GM18873 (cell line): ENCODE data around the gene SASH1.

ENCODE experiments used
- ATAC-seq: cut with Tn5 transposase; IDR thresholded peaks from one replicate; pipeline ENCODE4 v1.9.1; 2021; ENCODE audit warnings: mild to moderate bottlenecking, moderate library complexity, moderate number of reproducible peaks; ENCODE audit not compliant: unreplicated experiment, low FRiP score

The SASH1 gene

GRCh38 chr6:148426317-148426977, 83.8 kb downstream of the SASH1 start:
- no peak for ATAC-seq

- ATAC-seq: no peak
Observed at GRCh38 chr6:148427333-148427732, 84.7 kb downstream of the SASH1 start.

- ATAC-seq: no peak
Observed at GRCh38 chr6:148429423-148429822, 86.8 kb downstream of the SASH1 start.

DNA sequence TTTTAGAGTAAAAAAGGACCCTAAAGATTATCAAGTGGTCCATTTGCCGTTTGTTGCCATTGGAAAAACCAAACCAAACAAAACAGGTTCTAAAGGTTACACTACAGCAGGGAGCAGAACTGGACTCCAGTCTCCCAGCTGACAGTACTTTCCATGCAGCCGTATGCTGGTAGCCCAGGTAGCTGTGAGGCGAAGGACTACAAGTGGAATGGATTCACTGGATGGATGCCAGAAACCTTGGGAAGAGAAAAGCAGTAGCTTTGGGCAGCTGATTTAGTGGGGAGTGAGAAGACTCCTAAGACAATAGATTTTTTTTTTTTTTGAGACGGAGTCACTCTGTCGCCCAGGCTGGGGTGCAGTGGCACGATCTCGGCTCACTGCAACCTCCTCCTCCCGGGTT, 88.3 kb downstream of the SASH1 start:
- no peak for ATAC-seq

DNA sequence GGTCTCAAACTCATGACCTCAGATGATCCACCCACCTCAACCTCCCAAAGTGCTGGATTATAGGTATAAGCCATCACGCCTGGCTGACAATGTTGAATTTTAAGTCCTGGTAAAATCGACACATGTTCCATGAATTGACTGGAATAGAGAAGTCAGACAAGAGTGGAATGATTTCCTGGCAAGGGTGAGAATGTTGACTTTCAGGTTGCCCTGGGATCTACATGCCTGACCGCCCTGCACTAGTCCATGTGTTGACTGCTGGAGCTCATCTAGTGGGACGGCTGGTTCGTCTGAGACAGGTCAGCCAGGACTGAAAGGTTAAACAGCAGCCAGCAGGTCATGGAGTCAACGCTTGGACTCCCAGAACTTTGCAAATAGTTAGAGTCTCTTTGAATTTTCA, 88.8 kb downstream of the SASH1 start:
- ATAC-seq: no peak

GRCh38 chr6:148431840-148432239, 89.2 kb downstream of the SASH1 start:
- ATAC-seq: no peak

- no peak for ATAC-seq
Observed at GRCh38 chr6:148432462-148433195, 90.0 kb downstream of the SASH1 start.

DNA sequence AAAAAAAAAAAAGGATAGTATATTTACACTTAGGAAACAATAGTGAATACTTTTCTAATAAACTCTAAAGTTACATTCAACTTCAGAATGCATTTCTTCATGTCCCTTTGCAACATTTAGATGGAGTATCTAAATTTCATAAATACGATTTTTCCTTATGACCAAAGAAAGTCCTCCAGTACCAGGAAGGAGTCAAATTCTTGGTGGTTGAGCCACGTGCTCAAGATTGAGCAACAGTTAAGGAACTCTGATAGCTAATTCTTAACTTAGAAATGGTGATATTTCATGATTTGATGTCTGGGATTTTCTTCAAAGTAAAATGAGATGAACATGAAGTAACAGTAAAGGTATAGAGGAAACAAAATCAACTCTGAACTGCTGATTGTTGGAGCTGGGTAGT, 92.7 kb downstream of the SASH1 start:
- ATAC-seq: no peak

GRCh38 chr6:148436466-148436865, 93.8 kb downstream of the SASH1 start:
- no peak for ATAC-seq

DNA sequence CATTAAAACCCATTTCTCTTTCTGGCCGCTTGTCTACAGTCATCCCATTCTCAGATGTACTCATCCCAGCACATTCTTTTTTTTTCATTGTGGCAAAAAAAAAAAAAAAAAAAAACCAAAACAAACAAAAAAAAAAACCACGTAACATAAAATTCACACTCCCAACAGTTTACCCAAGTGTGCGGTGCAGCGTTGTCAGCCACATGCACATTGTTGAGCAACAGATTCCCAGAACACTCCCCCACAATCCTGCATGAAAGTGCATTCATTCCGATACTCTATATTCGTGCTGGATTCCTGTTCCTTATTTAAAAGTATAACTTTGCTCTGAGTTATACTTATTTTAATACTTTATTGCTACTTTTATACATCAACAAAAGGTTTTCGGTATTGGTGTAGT, 96.0 kb downstream of the SASH1 start:
- ATAC-seq: no peak

DNA sequence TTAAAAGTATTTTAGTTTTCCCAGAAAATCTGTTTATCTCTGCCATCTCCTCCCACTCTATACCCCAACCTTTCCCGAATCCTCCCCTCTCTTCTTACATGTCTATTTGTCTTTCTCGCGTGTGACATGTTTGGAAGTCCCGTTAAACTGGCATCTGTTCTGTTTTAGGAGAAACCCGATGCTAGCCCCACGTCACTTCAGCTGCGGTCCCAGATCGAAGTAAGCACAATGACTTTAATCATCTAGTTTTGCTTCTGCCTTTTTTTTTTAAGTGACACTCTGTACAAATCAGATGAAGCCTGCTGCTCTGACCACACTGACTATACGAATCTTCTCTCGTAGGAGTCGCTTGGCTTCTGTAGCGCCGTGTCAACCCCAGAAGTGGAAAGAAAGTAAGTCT, 97.4 kb downstream of the SASH1 start:
- ATAC-seq: no peak

DNA sequence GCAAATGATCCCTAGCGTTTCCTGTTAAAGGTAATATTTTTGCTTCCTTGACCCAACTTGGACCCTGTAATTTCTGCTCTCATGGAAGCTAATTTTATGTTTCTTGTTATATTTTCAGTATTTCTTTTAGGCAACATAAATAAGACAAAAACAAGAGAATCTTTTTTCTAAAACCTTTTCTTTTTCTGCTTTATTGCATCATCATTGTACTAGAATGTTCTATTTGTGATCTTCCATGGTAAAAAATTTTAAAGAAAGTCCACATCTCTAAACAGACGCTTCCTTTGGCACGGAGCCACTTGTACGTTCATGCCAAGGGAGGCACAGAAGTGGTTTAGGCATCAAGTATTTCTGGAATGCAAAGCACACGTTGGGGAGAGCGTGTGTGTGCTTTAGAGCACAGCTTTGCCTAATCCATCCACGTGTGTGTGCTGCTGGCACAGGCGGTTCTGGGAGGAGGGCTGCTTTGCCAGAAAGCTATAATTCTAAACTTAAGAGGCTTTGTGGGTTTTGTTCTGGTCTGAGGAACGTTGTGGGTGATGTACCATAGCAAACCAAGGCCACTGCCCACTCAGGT, 98.3 kb downstream of the SASH1 start:
- no peak for ATAC-seq

- no peak for ATAC-seq
Observed at GRCh38 chr6:148441454-148441911, 98.8 kb downstream of the SASH1 start.

- ATAC-seq: no peak
Observed at GRCh38 chr6:148443798-148444560, 101.3 kb downstream of the SASH1 start.

DNA sequence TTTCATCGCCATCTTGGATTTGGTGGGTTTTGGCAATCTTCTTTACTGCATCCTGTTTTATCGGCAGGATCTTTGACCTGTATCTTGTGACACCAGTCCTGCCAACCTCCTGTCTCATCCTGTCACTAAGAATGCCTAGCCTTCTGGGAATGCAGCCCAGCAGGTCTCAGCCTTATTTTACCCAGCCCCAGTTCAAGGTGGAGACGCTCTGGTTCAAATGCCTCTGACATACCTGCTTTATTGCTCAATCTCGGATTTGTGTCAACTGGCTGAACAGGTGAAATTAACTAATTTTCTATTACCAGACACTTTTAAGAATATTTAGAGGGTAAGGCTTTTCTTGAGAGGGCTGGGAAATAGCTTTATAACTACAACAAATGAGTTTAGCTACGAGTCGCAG, 102.5 kb downstream of the SASH1 start:
- no peak for ATAC-seq

DNA sequence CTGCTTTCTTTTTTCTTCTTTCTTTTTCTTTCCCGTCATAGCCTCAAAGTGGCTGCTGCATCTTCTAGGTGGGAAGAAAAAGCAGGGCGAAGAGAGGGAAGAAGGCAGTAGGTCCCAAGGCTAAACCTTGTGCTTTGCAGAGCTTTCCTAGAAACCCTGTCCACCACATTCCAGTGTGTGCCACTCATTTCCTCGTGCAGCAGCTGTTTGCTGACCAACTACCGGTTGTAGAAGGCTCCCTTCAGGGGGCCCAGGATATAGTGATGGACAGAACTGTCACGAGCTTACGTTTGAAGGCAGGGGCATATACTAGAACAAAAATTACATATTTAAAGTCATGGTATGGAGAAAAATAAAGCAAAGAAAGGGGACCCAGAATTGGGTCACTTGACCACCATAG, 103.0 kb downstream of the SASH1 start:
- ATAC-seq: no peak

DNA sequence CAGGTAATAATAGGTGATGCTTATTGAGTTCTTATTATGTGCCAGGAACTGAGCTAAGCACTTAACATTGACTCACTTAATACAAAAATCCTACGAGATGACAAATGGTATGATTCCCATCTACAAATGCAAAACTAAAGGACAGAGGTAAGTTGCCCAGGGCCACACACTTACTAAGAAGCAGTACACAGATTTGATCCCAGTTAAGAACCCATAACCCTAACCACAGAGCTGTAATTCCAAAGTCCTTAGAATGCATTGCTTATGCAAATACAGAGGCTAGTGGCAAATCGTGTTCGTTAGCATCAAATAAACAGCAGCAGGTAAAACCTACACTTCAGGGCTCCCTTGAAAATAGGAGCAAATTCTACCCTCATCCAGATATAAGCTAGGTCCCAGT, 104.0 kb downstream of the SASH1 start:
- ATAC-seq: no peak

GRCh38 chr6:148447521-148448230, 105.0 kb downstream of the SASH1 start:
- ATAC-seq: no peak

DNA sequence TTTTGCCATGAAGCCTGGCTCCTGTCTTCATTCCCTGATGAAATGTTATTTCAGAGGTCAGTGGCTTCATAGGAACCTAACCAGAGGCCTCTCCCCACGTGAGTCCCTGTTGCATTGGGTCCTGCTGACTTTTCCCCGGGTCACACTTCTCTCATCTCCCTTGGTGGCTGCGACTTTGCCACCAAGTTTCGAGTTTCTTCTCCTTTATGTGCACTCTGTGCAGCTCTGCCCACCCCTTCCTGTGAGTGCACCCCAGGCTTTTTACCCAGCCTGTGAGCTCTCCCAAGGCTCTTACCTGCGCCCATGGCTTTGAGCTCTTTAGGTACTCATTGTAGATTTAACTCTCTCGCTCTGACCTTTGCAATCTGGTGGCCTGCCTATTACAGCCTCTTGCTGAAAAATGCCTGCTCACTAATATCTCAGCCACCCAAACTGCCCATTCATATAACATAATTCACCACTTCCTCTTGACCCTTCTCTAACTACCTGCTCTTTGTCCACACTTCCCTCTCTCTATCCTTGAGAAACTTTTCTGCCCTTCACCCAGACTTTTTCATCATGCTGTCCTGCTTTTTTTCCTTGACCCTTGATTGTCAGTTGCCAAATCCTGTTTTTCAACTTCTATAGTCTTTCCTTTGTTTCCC, 105.9 kb downstream of the SASH1 start:
- ATAC-seq: no peak

DNA sequence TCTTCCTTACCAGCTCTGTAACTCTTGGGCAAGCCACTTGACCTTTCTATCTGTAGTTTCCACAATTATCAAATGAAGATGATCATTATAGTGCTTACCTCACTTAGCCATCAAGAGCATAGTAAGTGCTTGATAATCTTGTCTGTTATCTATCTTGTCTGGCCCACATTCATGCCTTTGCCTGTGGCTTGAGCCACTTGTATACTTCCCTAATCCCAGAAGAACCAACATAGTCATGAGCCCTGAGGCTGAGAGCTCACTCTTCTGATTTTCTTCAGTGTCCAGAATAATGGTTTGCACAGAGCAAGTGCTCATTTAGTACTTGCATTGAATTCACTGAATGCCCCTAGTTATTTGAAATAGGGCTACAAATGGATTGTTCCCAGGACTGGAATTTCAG, 108.2 kb downstream of the SASH1 start:
- no peak for ATAC-seq
